ENCODE results near the gene LOXL3.

DNA sequence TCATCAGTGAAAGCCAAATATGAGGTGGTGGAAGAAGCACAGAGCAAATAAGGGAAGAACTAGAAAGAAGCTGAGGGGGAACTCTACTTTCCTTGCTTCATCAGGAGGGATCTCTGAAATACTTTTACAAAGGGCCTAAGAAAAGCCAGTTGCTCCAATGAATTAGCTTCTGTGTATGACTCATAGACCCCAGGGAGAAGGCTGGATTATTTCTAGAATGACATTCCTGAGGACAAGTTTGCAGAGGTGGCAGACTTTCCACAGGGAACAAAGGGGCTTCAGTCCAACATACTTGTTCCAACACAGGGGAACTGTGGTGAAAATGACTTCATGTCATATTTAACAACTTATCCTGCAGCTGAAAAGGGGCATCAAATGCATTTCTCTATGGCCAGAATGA lies 29.8 kb upstream of the LOXL3 start:
- TF ChIP-seq YY1 (IDR thresholded peaks at IDR 0.05; ENCODE audit: insufficient read depth, insufficient read length) (no peak), ZNF274 (IDR thresholded peaks at IDR 0.05; ENCODE audit: low read depth, low read length) (no peak), SUZ12 (IDR thresholded peaks at IDR 0.05; ENCODE audit: extremely low read depth, insufficient read depth, insufficient read length) (no peak)

All from NT2/D1 (cell line).